ENCODE measurements around the gene SHISA8.

SHISA8 gene

DNA sequence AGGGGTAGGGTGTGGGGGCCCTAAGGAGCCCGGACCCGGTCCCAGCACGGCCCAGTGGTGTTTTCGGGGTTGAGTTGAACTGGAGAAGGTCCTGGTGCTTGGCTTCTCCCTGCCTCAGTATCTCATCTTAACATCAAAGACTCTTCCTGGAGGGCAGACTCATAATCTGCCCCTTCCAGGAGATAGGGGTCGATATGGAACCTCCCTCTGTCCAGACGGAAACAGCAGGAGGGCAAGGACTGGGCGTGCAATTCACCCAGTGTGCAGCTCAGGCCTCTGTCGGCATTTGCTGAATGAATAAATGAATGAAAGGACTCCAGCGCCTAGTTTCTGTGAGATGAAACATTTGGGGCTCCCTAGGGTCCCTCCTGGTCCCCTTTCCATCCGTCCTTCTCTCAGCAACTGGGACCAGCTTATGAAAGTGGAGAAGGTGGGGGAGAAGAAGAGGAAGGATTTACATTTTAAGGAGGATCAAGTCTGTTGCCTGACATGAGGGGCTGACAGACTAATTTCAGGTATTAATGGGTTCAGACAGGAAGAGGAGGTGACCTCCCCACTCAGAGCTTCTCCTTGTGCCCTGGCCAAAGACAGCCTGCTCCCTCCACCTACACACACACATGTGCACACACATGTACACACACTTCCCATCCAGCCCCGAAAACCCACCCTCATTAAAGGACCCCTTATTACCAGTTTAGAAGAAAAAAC lies 1.1 kb upstream of the SHISA8 start:
- no peak overlapping the region for H2AFZ ChIP-seq (ENCODE audit: low read depth, low read length)
- no peaks in the 10 kb centered on the region for H3K9me3 ChIP-seq (ENCODE audit: low read length)
- H3K27me3 ChIP-seq (ENCODE audit: insufficient read depth, low read length) = peaks cover 71% of the 10 kb centered on the region
- H3K36me3 ChIP-seq (ENCODE audit: insufficient read depth, low read length) = no peaks in the 10 kb centered on the region
- H3K4me3 ChIP-seq (ENCODE audit: low read length) = no peak overlapping the region
- peaks cover 4% of the 10 kb centered on the region for H3K4me1 ChIP-seq (ENCODE audit: insufficient read depth, low read length)

DNA sequence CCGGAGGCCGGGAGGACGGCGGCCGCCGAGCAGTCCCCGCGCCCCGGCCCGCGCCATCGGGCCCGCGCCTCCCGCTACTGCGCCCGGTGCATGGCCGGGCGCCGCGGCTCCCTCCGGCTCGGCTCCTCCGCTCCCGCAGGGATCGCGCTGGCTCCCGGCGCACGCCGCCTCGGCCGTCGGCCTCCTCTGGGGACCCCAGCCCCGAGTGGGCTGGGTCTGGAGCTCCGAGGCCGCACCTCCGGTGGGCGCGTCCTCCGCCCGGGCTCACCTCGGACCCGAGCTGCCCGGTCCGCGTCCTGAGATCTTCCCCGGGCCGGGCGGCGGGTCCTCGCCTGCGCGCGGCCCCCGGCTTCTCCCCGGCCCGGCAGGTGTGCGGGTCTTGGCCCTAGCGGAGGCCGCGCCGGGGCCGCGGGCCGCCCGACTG lies 251 bp downstream of the SHISA8 start:
- H2AFZ ChIP-seq (ENCODE audit: low read depth, low read length) = no peak overlapping the region
- H3K4me3 ChIP-seq (ENCODE audit: low read length) = no peak overlapping the region
- H3K9me3 ChIP-seq (ENCODE audit: low read length) = no peaks in the 10 kb centered on the region
- H3K36me3 ChIP-seq (ENCODE audit: insufficient read depth, low read length) = no peaks in the 10 kb centered on the region
- H3K4me1 ChIP-seq (ENCODE audit: insufficient read depth, low read length) = peaks cover 9% of the 10 kb centered on the region
- peaks cover 82% of the 10 kb centered on the region for H3K27me3 ChIP-seq (ENCODE audit: insufficient read depth, low read length)

- Histone ChIP-seq H3K9me3 (ENCODE audit: low read length) (no peaks in the 10 kb centered on the region), H3K4me3 (ENCODE audit: low read length) (no peak overlapping the region), H3K27me3 (ENCODE audit: insufficient read depth, low read length) (peaks cover 86% of the 10 kb centered on the region), H3K4me1 (ENCODE audit: insufficient read depth, low read length) (peaks cover 6% of the 10 kb centered on the region), H3K36me3 (ENCODE audit: insufficient read depth, low read length) (no peaks in the 10 kb centered on the region), H2AFZ (ENCODE audit: low read depth, low read length) (no peak overlapping the region)
These were observed 886 bp downstream of the SHISA8 start for GRCh38 chr22:41913842-41914534.

DNA sequence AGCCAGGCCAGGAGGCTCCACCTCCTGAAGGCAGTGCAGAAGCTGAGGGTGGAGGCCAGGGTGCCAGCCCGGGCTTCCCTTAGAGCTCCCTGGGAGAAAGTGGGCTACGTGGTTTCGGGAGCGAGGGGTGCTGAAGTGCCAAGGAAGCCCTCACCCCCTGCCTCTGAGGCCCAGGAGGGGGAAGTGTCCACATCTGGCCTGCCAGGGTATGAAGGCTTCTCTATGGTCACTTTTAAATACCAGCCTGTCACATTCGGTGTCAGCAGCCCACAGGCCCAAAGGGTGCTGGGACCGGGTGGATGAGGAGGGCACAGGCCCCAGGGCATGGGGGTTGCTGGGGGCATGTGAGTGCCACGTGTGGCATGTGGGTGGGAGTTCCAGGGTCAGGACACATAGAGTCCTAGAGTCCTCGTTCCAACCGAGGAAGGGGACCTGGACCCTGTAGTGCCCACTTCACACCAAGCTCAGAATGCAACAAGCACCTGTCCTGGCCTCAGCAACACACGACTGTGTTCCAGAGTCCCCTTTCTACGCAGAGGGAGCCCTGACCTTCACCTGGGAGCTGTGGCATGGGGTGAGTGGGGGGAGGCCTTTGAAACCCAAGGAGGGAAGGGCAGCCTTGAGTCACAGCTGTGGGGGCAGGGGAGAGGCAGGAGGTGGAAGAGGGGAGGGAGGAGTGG lies 1.7 kb downstream of the SHISA8 start:
- Histone ChIP-seq H3K36me3 (ENCODE audit: insufficient read depth, low read length) (no peaks in the 10 kb centered on the region), H2AFZ (ENCODE audit: low read depth, low read length) (no peak overlapping the region), H3K27me3 (ENCODE audit: insufficient read depth, low read length) (peaks cover 88% of the 10 kb centered on the region), H3K9me3 (ENCODE audit: low read length) (no peaks in the 10 kb centered on the region), H3K4me3 (ENCODE audit: low read length) (no peak overlapping the region), H3K4me1 (ENCODE audit: insufficient read depth, low read length) (peaks cover 6% of the 10 kb centered on the region)

GRCh38 chr22:41912338-41913039 lies 2.4 kb downstream of the SHISA8 start:
- no peak overlapping the region for H3K4me3 ChIP-seq (ENCODE audit: low read length)
- peaks cover 3% of the 10 kb centered on the region for H3K36me3 ChIP-seq (ENCODE audit: insufficient read depth, low read length)
- H3K9me3 ChIP-seq (ENCODE audit: low read length) = no peaks in the 10 kb centered on the region
- H3K4me1 ChIP-seq (ENCODE audit: insufficient read depth, low read length) = peaks cover 6% of the 10 kb centered on the region
- H2AFZ ChIP-seq (ENCODE audit: low read depth, low read length) = no peak overlapping the region
- H3K27me3 ChIP-seq (ENCODE audit: insufficient read depth, low read length) = peaks cover 81% of the 10 kb centered on the region

DNA sequence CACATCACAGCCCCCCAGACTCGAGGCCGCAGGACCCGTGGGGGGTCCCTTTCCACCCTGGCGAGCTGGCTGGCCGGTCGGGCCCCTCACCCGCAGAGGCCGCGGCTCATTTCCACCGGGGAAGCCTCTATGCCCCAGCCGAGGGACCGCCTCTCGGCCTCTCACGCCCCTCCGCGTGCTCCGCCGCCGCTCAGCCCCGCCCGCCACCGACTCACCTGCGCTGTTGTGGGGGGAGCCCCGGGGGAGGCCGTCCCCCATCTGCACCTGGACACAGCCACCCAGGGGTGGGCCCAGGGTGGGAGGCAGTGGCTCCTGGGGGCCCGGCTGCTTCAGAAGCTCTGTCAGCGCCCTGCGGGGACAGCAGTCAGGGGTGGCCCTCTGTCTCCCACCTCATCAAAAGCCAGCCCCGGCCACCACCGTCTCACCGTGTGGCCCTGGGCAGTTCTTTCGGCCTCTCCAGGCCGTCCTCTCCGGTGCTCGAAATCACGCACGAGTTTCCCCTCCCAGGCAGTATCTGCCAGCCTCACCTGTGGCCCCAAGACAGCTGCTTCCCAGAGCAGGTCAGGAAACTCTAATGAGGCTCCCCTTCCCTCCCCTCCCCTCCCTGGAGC lies 3.8 kb downstream of the SHISA8 start:
- peaks cover 69% of the 10 kb centered on the region for H3K27me3 ChIP-seq (ENCODE audit: insufficient read depth, low read length)
- H3K36me3 ChIP-seq (ENCODE audit: insufficient read depth, low read length) = peaks cover 13% of the 10 kb centered on the region
- no peak overlapping the region for H3K4me3 ChIP-seq (ENCODE audit: low read length)
- H2AFZ ChIP-seq (ENCODE audit: low read depth, low read length) = no peak overlapping the region
- no peaks in the 10 kb centered on the region for H3K9me3 ChIP-seq (ENCODE audit: low read length)
- peaks cover 6% of the 10 kb centered on the region for H3K4me1 ChIP-seq (ENCODE audit: insufficient read depth, low read length)

- H3K27me3 ChIP-seq (ENCODE audit: insufficient read depth, low read length) = peaks cover 61% of the 10 kb centered on the region
- H3K36me3 ChIP-seq (ENCODE audit: insufficient read depth, low read length) = peaks cover 18% of the 10 kb centered on the region
- no peak overlapping the region for H3K4me3 ChIP-seq (ENCODE audit: low read length)
- H3K4me1 ChIP-seq (ENCODE audit: insufficient read depth, low read length) = peaks cover 6% of the 10 kb centered on the region
- no peaks in the 10 kb centered on the region for H3K9me3 ChIP-seq (ENCODE audit: low read length)
- no peak overlapping the region for H2AFZ ChIP-seq (ENCODE audit: low read depth, low read length)
These were observed 4.5 kb downstream of the SHISA8 start for GRCh38 chr22:41910050-41911000.

DNA sequence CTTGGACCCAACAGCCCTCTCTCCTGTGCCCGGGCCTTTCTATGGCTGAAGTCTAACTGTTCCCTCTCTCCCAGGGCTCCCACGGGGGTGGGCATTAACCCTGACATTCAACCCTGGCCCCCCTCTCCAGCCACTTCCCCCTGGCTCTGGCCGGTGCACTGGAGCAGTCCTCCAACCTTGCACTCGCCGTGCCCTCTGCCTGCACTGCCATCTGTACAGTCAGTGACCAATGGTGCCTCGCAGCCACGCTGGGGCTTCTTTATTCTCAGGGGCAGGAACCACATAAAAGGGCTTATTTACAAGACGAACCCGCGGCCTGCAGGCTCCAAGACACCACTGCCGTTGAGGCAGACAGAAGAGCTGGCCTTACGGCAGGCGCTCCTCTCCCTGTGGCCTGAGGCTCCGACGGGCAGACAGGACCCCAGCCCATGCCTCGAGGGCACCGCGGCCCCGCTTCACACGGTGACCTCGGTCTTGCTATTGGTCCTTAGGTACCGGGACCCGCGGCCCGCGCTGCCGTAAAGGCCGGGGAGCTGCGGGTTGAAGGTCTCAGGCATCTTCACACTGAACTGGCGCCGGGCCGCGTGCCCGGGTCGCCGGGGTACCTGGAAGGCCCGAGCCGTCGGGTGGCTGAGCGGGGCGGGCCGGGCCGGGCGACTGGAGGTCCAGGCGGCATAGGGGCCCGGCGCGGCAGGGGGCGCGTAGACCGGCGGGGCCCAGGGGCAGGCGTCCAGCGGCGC lies 5.4 kb downstream of the SHISA8 start:
- H3K9me3 ChIP-seq (ENCODE audit: low read length) = no peaks in the 10 kb centered on the region
- no peak overlapping the region for H2AFZ ChIP-seq (ENCODE audit: low read depth, low read length)
- peaks cover 26% of the 10 kb centered on the region for H3K36me3 ChIP-seq (ENCODE audit: insufficient read depth, low read length)
- H3K4me3 ChIP-seq (ENCODE audit: low read length) = no peak overlapping the region
- peaks cover 6% of the 10 kb centered on the region for H3K4me1 ChIP-seq (ENCODE audit: insufficient read depth, low read length)
- H3K27me3 ChIP-seq (ENCODE audit: insufficient read depth, low read length) = peaks cover 54% of the 10 kb centered on the region

- peaks cover 35% of the 10 kb centered on the region for H3K36me3 ChIP-seq (ENCODE audit: insufficient read depth, low read length)
- H2AFZ ChIP-seq (ENCODE audit: low read depth, low read length) = no peak overlapping the region
- H3K4me1 ChIP-seq (ENCODE audit: insufficient read depth, low read length) = peaks cover 6% of the 10 kb centered on the region
- no peak overlapping the region for H3K4me3 ChIP-seq (ENCODE audit: low read length)
- no peaks in the 10 kb centered on the region for H3K9me3 ChIP-seq (ENCODE audit: low read length)
- peaks cover 47% of the 10 kb centered on the region for H3K27me3 ChIP-seq (ENCODE audit: insufficient read depth, low read length)
These were observed 6.2 kb downstream of the SHISA8 start for GRCh38 chr22:41908411-41909309.

DNA sequence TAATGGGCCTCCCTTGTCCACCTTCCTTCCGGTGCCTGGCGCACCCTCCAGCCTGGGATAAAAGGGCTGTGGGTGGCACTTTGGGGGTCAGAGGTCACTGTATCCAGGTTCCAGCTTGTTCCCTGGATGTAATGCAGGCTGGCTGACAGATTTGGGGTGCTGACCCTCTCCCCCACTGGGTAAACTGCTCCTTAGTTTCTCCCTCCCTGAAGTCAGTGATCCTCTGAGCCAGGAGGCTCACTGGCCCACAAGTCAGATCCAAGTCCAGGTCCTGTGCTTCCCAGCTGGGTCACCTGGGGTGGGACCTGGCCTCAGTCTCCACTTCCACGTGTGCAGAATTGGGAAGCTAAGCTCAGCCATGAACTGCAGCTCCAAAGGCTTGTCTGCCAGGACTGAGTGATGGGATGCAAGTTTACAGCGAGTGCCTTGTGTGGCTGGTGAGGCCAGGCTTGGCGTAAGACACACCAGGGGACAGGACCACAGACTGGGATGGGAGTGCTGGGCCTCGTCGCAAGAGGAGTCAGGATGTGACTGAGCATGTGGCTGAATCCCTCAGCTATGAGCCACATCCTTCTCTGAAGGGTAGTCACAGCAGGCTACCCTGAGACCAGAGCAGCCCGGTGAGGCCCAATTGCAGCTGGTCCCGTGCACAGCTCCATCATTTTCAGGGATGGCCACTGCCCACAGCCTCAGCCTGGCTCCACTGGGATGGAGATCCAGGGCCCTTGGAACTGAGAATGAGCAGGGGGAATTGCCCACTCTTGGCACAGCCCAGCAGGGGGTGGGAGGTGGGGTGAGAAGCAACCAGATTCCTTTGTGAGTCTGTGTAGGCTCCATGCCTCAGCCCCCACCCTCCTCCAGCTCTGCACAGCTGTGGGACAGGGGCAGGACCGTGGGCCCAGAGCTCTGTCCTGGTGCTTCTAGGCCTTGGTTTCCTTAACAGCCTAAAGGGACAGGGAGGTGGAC lies 7.2 kb downstream of the SHISA8 start:
- peaks cover 38% of the 10 kb centered on the region for H3K27me3 ChIP-seq (ENCODE audit: insufficient read depth, low read length)
- peaks cover 6% of the 10 kb centered on the region for H3K4me1 ChIP-seq (ENCODE audit: insufficient read depth, low read length)
- H3K9me3 ChIP-seq (ENCODE audit: low read length) = no peaks in the 10 kb centered on the region
- H3K36me3 ChIP-seq (ENCODE audit: insufficient read depth, low read length) = peaks cover 44% of the 10 kb centered on the region
- no peak overlapping the region for H2AFZ ChIP-seq (ENCODE audit: low read depth, low read length)
- no peak overlapping the region for H3K4me3 ChIP-seq (ENCODE audit: low read length)

All from neuron (in vitro differentiated cells).